H9 (cell line): ENCODE data around the gene NOX5. TPM values are rescaled to one million over a fixed set of nuclear protein-coding genes. Genes with fewer than 3 reads are reported as not detected.

Source experiments
- DNase-seq: peaks from one replicate; pipeline ENCODE4 v3.0.0-alpha.2; 2017
- H2AFZ ChIP-seq: one replicate; pipeline ENCODE4 v1.6.1; 2013; ENCODE audit warnings: mild to moderate bottlenecking, low read length, control low read depth, moderate library complexity
- H2AK5ac ChIP-seq: 2 replicates; pipeline ENCODE4 v1.6.1; 2013; ENCODE audit warnings: low read length, control low read depth, mixed read lengths; ENCODE audit not compliant: insufficient read length
- H2BK120ac ChIP-seq: one replicate; pipeline ENCODE4 v1.6.1; 2013; ENCODE audit warnings: low read depth, mild to moderate bottlenecking, low read length, control low read depth, inconsistent platforms; ENCODE audit not compliant: poor library complexity, severe bottlenecking
- H2BK12ac ChIP-seq: 2 replicates; pipeline ENCODE4 v1.6.1; 2013; ENCODE audit warnings: low read length, control low read depth, mixed read lengths, low read depth; ENCODE audit not compliant: insufficient read length
- H2BK15ac ChIP-seq: 2 replicates; pipeline ENCODE4 v1.6.1; 2013; ENCODE audit warnings: low read depth, low read length, control low read depth
- H2BK20ac ChIP-seq: one replicate; pipeline ENCODE4 v1.6.1; 2013; ENCODE audit warnings: low read depth, mild to moderate bottlenecking, low read length, control low read depth, inconsistent platforms; ENCODE audit not compliant: poor library complexity, severe bottlenecking
- H2BK5ac ChIP-seq: 2 replicates; pipeline ENCODE4 v1.6.1; 2013; ENCODE audit warnings: low read length, control low read depth, mixed read lengths; ENCODE audit not compliant: insufficient read length
- H3K14ac ChIP-seq: 2 replicates; pipeline ENCODE4 v1.6.1; 2013; ENCODE audit warnings: low read length, control low read depth; ENCODE audit not compliant: insufficient read depth
- H3K18ac ChIP-seq: 2 replicates; pipeline ENCODE4 v1.6.1; 2013; ENCODE audit warnings: low read depth, mild to moderate bottlenecking, mixed read lengths, low read length, control low read depth; ENCODE audit not compliant: insufficient read length
- H3K23ac ChIP-seq: 2 replicates; pipeline ENCODE4 v1.6.1; 2013; ENCODE audit warnings: low read length, control low read depth, mixed read lengths, low read depth; ENCODE audit not compliant: insufficient read length
- H3K23me2 ChIP-seq: 2 replicates; pipeline ENCODE4 v1.6.1; 2013; ENCODE audit warnings: low read depth, mild to moderate bottlenecking, mixed read lengths, low read length, control low read depth; ENCODE audit not compliant: insufficient read length, poor library complexity, severe bottlenecking
- H3K27ac ChIP-seq: 2 replicates; pipeline ENCODE4 v1.5.1; 2013; ENCODE audit warnings: low read length, control low read depth, mixed read lengths, low read depth; ENCODE audit not compliant: insufficient read length
- H3K27me3 ChIP-seq: 2 replicates; pipeline ENCODE4 v1.6.1; 2013; ENCODE audit warnings: low read length, control low read depth, inconsistent platforms; ENCODE audit not compliant: insufficient read depth
- H3K4ac ChIP-seq: 2 replicates; pipeline ENCODE4 v1.6.1; 2013; ENCODE audit warnings: low read depth, mild to moderate bottlenecking, control low read depth, inconsistent platforms, low read length, moderate library complexity
- H3K4me1 ChIP-seq: 2 replicates; pipeline ENCODE4 v1.6.1; 2013; ENCODE audit warnings: low read length, control low read depth, inconsistent platforms; ENCODE audit not compliant: insufficient read depth
- H3K4me2 ChIP-seq: 2 replicates; pipeline ENCODE4 v1.6.1; 2013; ENCODE audit warnings: low read length, control low read depth, mixed read lengths; ENCODE audit not compliant: insufficient read length, insufficient read depth
- H3K56ac ChIP-seq: 2 replicates; pipeline ENCODE4 v1.6.1; 2013; ENCODE audit warnings: low read depth, mild to moderate bottlenecking, mixed read lengths, low read length, control low read depth; ENCODE audit not compliant: insufficient read length
- H3K79me1 ChIP-seq: 2 replicates; pipeline ENCODE4 v1.6.1; 2013; ENCODE audit warnings: low read depth, mild to moderate bottlenecking, moderate library complexity, low read length, control low read depth, inconsistent platforms; ENCODE audit not compliant: insufficient read depth, poor library complexity, severe bottlenecking
- H3K79me2 ChIP-seq: 2 replicates; pipeline ENCODE4 v1.6.1; 2013; ENCODE audit warnings: low read length, control low read depth, inconsistent platforms; ENCODE audit not compliant: insufficient read depth
- H3K9ac ChIP-seq: 2 replicates; pipeline ENCODE4 v1.6.1; 2013; ENCODE audit warnings: low read length, control low read depth, mixed read lengths; ENCODE audit not compliant: insufficient read length; ENCODE audit errors: extremely low read depth
- H3K9me3 ChIP-seq: one replicate; pipeline ENCODE4 v1.6.1; 2013; ENCODE audit warnings: low read depth, low read length, inconsistent platforms; ENCODE audit not compliant: control insufficient read depth
- H3T11ph ChIP-seq: one replicate; pipeline ENCODE4 v1.6.1; 2013; ENCODE audit warnings: mild to moderate bottlenecking, low read length, control low read depth, inconsistent platforms
- H4K20me1 ChIP-seq: one replicate; pipeline ENCODE4 v1.6.1; 2013; ENCODE audit not compliant: control insufficient read depth, insufficient read length, insufficient read depth
- H4K5ac ChIP-seq: 2 replicates; pipeline ENCODE4 v1.6.1; 2013; ENCODE audit warnings: low read depth, mild to moderate bottlenecking, mixed read lengths, low read length, control low read depth; ENCODE audit not compliant: insufficient read length
- H4K8ac ChIP-seq: replicated peaks from 2 replicates; pipeline ENCODE4 v1.6.1; 2013; ENCODE audit warnings: low read length, control low read depth, mixed read lengths, low read depth; ENCODE audit not compliant: insufficient read length
- H4K91ac ChIP-seq: 2 replicates; pipeline ENCODE4 v1.6.1; 2013; ENCODE audit warnings: low read depth, mild to moderate bottlenecking, moderate library complexity, mixed read lengths, low read length, control low read depth; ENCODE audit not compliant: insufficient read length
- H3K27ac Mint-ChIP-seq, 3 experiments: 2 replicates in 2 of 3; 3 replicates in 1 of 3; pipeline ENCODE4 v1.8.0; 2020 to 2021; ENCODE audit warnings: mixed read lengths in 3 of 3, mild to moderate bottlenecking in 1 of 3, moderate library complexity in 1 of 3
- H3K27me3 Mint-ChIP-seq: 2 replicates; pipeline ENCODE4 v1.8.0; 2021; ENCODE audit warnings: low read depth, mild to moderate bottlenecking, moderate library complexity, mixed read lengths
- H3K36me3 Mint-ChIP-seq, 3 experiments: 2 replicates in 2 of 3; 3 replicates in 1 of 3; pipeline ENCODE4 v1.8.0; 2020 to 2021; ENCODE audit warnings: low read depth in 3 of 3, mixed read lengths in 3 of 3; ENCODE audit not compliant: insufficient read depth in 1 of 3
- H3K4me1 Mint-ChIP-seq, 2 experiments: 2 replicates each; pipeline ENCODE4 v1.8.0; 2020; ENCODE audit warnings: mixed read lengths in 2 of 2
- H3K4me3 Mint-ChIP-seq, 2 experiments: 2 replicates in 1 of 2; 3 replicates in 1 of 2; pipeline ENCODE4 v1.8.0; 2020 to 2021; ENCODE audit warnings: mild to moderate bottlenecking in 2 of 2, mixed read lengths in 2 of 2, moderate library complexity in 1 of 2
- H3K9me3 Mint-ChIP-seq, 2 experiments: 2 replicates in 1 of 2; 3 replicates in 1 of 2; pipeline ENCODE4 v1.8.0; 2020; ENCODE audit warnings: mild to moderate bottlenecking in 2 of 2, mixed read lengths in 2 of 2, moderate library complexity in 1 of 2
- WGBS: extraction: QIAGEN DNeasy Blood & Tissue Kit; methylation state at CpG from one replicate; pipeline ENCODE4 v1.1.7; 2013; ENCODE audit warnings: missing lambda C conversion rate, low lambda C conversion rate, mixed read lengths; ENCODE audit not compliant: insufficient read length; ENCODE audit errors: extremely low coverage; 5-methylcytosine and 5-hydroxymethylcytosine counted together
- total RNA-seq: library from RNA; stranded (reverse); gene quantifications from 2 replicates; pipeline ENCODE4 v1.2.1, GENCODE V29; 2021
- TF ChIP-seq, protein P1 (sequence below): fragments of 200-600 bp; sonication (generic); conservative IDR thresholded peaks from 3 replicates; pipeline ENCODE4 v1.8.0; 2021; ENCODE audit warnings: antibody characterized with exemption, mild to moderate bottlenecking

NOX5 gene
- total RNA-seq, 1 experiment from 2014 or later, result 0.04 TPM

DNA sequence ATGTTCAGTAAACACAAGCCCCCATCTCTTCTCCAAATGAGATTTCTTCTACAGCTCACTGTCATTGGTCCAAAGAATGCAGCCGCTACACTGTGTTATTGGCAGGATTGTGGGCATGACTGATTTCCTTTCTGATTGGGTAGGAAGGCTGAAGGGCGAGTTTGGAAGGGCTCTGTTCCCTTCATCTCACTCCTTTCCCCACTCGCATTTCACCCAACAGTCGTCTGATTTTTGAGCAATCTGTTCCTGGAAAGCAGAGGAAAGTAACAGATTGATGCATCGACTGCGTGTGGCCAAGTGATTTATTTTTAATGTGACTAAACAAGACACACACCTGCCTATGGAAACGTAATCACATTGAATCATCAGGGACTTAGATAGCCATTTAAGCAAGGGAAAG, 55.5 kb downstream of the NOX5 start:
- no peak overlapping the region for H3K56ac ChIP-seq
- H4K8ac ChIP-seq, result no peak overlapping the region
- H2AFZ ChIP-seq, result no peak overlapping the region
- no peak overlapping the region for H3K27ac ChIP-seq
- H4K91ac ChIP-seq, result no peak overlapping the region
- peaks cover 26 to 34% of the 10 kb centered on the region in 2 experiments for H3K9me3 Mint-ChIP-seq
- no peaks in the 10 kb centered on the region for H3K9me3 ChIP-seq
- H2BK12ac ChIP-seq, result no peak overlapping the region
- peaks cover 11% of the 10 kb centered on the region for H3K23me2 ChIP-seq
- peaks cover 2% of the 10 kb centered on the region for H3K27me3 ChIP-seq
- peaks cover under 1% of the 10 kb centered on the region; the same call in 1 of the 2 replicates for H3K4me1 ChIP-seq
- H2BK120ac ChIP-seq, result no peak overlapping the region
- no peak overlapping the region for H3K4me3 Mint-ChIP-seq
- H2AK5ac ChIP-seq, result no peak overlapping the region
- H2BK20ac ChIP-seq, result no peak overlapping the region
- H3K9ac ChIP-seq, result no peak overlapping the region
- TF ChIP-seq, protein P1, sequence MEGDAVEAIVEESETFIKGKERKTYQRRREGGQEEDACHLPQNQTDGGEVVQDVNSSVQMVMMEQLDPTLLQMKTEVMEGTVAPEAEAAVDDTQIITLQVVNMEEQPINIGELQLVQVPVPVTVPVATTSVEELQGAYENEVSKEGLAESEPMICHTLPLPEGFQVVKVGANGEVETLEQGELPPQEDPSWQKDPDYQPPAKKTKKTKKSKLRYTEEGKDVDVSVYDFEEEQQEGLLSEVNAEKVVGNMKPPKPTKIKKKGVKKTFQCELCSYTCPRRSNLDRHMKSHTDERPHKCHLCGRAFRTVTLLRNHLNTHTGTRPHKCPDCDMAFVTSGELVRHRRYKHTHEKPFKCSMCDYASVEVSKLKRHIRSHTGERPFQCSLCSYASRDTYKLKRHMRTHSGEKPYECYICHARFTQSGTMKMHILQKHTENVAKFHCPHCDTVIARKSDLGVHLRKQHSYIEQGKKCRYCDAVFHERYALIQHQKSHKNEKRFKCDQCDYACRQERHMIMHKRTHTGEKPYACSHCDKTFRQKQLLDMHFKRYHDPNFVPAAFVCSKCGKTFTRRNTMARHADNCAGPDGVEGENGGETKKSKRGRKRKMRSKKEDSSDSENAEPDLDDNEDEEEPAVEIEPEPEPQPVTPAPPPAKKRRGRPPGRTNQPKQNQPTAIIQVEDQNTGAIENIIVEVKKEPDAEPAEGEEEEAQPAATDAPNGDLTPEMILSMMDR, result no peak
- DNase-seq, result no peak
- no peak overlapping the region for H3K14ac ChIP-seq
- no peak overlapping the region for H4K5ac ChIP-seq
- H2BK15ac ChIP-seq, result no peak overlapping the region
- H3T11ph ChIP-seq, result no peak overlapping the region
- H3K27ac Mint-ChIP-seq, result no peak overlapping the region
- H3K4me1 Mint-ChIP-seq, result peaks cover 13 to 15% of the 10 kb centered on the region in 2 experiments
- no peak overlapping the region for H3K4ac ChIP-seq
- no peaks in the 10 kb centered on the region for H3K79me1 ChIP-seq
- H4K20me1 ChIP-seq, result no peaks in the 10 kb centered on the region
- no peak overlapping the region for H3K23ac ChIP-seq
- peaks cover 2 to 21% (median 4%) of the 10 kb centered on the region in 3 experiments; a peak in 5 of 7 replicates for H3K36me3 Mint-ChIP-seq
- H3K4me2 ChIP-seq, result no peak overlapping the region
- WGBS, result no CpG with 5 or more reads among the region's 7 CpGs
- H3K18ac ChIP-seq, result no peak overlapping the region
- no peak overlapping the region for H2BK5ac ChIP-seq
- peaks cover 48% of the 10 kb centered on the region for H3K27me3 Mint-ChIP-seq
- no peaks in the 10 kb centered on the region for H3K79me2 ChIP-seq
